Activated CD8-positive, alpha-beta memory T cell treated with anti-CD3 and anti-CD28 coated beads, Interleukin-2, amount 50 U/mL, for 1 hour (primary cell): ENCODE results near the gene ARRDC5.
"Not testable (repeated sequence)": the region's sequence is repeated elsewhere in the genome, so short reads cannot be mapped to it uniquely, and the experiment has no call there.

Experiments used
- DNase-seq: peaks from one replicate; pipeline ENCODE4 v3.0.0-alpha.2; 2020; ENCODE audit errors: extremely low read depth

The ARRDC5 gene

DNA sequence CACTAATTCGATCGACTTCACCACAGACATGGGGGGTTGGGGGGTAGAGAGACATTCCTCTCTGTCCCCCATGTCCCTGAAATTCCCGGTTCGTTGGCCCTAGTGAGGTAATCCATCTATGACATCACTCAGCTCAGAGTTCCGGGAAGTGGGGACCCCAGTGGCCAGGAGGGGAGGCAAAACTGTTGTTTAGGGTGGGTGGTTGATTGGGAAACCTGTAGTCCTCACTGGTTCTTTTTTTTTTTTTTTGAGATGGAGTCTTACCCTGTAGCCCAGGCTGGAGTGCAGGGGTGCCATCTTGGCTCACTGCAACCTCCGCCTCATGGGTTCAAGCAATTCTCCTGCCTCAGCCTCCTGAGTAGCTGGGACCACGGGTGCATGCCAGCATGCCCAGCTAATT is at the start of gene ARRDC5:
Gene ARRDC5 (minus strand): TSS at position 101 of the 400 bp plus-strand sequence. CDS start 71 bp downstream, at position 30.
- no peak for DNase-seq

DNA sequence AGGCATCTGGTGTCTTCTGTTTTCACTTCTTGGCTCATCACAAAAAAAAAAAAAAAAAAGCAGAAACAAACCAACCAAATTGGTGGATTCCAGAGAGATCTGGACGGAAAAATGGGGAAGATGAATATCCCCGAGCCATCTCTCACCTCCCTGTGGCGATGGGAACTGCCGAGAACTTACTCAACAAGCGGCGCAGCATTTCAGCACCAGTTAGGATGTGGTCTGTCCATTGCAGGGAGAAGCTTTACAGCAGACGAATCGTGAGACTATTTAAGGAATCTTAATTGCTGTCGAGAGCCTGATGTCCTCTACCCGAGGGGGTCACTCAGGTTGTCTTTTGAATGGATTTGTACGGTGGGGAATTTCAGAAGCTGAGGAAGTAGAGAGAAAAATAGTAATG is 49.0 kb upstream of the ARRDC5 start:
- no peak for DNase-seq

DNA sequence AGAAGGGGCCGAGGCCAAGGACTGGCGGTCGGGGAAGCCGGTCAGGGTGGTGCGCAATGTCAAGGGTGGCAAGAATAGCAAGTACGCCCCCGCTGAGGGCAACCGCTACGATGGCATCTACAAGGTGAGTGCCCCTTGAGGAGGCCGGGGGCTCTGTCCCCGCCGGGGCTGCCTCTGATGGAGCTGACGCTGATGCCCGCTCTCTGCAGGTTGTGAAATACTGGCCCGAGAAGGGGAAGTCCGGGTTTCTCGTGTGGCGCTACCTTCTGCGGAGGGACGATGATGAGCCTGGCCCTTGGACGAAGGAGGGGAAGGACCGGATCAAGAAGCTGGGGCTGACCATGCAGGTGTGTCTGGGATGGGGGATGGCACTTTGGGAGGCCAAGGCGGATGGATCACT is 48.0 kb upstream of the ARRDC5 start:
- not testable (repeated sequence) for DNase-seq

DNA sequence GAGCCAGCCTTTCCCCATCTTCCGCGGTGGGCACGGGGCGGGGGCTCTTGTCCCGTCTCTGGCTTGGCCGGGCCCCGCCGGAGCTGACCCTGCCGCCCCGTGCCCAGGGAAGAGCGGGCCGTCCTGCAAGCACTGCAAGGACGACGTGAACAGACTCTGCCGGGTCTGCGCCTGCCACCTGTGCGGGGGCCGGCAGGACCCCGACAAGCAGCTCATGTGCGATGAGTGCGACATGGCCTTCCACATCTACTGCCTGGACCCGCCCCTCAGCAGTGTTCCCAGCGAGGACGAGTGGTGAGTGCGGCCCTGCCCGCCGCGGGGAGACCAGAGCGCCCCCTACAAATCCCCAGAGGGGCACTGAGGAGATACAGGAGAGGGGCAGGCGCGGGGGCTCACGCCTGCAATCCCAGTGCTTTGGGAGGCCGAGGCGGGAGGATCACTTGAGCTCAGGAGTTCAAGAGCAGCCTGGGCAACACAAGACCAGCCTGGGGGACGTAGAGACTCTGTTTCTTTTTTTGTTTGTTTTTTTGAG is 39.0 kb upstream of the ARRDC5 start:
- DNase-seq: not testable (repeated sequence)

DNA sequence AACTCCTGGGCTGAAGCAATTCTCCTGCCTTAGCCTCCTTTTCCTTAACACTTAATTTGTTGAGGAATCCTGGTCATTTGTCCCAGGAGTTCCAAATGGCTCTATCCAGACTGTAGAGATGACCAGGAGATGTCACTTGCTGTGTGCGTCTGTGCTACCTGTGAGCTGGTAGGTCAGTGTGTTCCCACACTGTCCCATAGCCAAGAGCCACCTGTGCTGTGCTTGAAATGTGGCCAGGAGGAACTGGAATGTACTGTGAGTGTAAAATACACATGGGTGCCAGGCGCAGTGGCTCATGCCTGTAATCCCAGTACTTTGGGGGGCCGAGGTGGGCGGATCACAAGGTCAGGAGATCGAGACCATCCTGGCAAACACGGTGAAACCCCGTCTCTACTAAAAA is 36.8 kb upstream of the ARRDC5 start:
- DNase-seq: no peak

DNA sequence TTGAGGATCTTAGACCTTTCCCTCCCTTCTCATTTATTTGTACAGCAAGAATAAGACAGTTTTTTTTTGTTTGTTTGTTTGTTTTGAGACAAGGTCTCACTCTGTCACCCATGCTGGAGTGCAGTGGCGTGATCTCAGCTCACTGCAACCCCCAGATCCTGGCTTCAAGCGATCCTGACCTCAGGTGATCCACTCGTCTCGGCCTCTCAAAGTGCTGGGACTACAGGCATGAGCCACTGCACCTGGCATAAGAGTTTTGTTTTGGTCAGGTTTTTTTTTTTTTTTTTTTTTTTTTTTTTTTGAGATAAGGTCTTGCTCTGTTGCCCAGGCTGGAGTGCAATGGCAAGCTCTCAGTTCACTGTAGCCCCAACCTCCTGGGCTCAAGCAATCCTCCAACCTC is 35.8 kb upstream of the ARRDC5 start:
- not testable (repeated sequence) for DNase-seq

DNA sequence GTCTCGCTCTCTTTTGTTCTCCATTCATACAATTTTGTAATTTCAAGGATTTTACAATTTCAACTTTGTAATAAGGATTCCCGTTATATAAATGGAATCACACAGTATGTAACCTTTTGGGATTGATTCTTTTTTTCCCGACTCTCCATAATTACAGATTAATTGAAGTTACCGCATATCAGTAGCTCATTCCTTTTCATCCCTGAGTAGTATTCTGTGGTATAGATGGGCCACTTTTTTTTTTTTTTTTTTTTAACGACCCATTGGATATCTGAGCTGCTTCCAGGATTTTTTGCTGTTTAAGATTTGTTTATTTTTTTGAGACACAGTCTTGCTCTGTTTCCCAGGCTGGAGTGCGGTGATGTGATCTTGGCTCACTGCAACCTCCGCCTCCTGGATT is 34.4 kb upstream of the ARRDC5 start:
- DNase-seq: no peak

DNA sequence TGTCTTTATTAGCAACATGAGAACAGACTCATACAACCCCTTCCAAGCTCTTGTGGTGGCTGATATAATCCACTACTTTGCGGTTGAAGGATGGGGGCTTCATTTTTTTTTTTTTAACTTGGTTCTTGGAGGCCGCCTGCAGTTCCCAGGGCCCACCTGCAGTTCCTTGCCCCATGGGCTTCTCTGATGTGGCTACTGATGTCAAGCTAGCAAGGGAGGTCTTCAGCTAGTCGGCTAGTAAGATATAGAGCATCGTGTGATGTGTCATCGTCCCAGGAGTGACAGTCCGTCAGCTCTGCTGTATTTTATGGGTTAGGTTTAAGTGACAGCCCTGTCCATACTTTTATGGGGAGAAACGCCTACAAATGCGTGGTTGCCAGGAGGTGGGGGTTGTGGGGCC is 32.7 kb upstream of the ARRDC5 start:
- no peak for DNase-seq

DNA sequence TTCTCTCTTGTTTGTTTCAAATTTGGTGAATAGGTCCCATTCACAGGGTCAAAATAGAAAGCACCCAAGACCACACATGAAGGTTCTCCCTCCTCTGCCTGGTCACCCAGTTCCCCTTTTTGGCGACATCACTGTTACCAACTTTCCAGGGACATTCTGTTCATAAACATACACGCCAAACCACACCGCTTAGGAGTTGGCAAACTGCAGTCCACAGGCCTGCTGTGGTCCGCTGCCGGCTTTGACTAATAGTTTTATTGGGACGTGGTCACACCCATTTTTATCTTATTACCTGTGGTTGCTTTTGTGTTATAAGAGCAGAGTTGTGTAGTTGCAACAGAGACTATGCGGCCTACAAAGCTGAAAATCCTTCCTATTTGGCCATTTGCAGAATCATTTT is 30.8 kb upstream of the ARRDC5 start:
- DNase-seq: no peak

DNA sequence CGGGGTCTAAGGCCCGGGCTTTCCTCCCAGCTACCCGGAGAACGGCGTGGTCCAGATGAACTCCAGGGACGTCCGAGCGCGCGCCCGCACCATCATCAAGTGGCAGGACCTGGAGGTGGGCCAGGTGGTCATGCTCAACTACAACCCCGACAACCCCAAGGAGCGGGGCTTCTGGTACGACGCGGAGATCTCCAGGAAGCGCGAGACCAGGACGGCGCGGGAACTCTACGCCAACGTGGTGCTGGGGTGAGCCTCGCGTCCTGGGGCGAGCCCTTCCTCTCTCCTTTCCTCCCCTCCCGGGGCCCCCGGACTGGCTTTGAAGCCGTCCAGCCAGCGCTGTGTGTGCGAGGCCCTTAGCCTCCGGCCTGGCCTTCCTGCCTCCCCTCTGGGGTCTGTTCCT is 30.0 kb upstream of the ARRDC5 start:
- DNase-seq: no peak

DNA sequence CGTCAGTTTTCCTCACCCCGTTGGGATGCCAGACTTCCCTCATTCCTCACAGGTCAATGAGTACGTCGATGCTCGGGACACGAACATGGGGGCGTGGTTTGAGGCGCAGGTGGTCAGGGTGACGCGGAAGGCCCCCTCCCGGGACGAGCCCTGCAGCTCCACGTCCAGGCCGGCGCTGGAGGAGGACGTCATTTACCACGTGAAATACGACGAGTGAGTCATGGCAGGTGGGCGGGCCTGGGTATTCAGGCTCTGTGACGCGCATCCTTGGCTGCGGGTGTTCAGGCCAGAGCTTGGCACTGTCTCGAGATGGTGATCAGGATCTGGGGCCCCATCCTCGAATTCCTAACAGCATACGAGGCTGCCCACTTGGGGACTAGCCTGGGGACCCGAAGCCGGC is 28.0 kb upstream of the ARRDC5 start:
- DNase-seq: no peak

DNA sequence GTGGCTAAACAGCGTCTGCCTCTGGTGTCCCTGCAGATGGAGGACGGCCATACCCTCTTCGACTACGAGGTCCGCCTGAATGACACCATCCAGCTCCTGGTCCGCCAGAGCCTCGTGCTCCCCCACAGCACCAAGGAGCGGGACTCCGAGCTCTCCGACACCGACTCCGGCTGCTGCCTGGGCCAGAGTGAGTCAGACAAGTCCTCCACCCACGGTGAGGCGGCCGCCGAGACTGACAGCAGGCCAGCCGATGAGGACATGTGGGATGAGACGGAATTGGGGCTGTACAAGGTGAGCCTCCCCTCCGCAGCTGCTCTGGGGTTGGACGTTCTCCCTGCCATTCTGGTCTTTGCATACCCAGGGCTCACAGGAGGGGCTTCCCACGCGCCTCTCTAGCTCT is 26.5 kb upstream of the ARRDC5 start:
- DNase-seq: no peak

DNA sequence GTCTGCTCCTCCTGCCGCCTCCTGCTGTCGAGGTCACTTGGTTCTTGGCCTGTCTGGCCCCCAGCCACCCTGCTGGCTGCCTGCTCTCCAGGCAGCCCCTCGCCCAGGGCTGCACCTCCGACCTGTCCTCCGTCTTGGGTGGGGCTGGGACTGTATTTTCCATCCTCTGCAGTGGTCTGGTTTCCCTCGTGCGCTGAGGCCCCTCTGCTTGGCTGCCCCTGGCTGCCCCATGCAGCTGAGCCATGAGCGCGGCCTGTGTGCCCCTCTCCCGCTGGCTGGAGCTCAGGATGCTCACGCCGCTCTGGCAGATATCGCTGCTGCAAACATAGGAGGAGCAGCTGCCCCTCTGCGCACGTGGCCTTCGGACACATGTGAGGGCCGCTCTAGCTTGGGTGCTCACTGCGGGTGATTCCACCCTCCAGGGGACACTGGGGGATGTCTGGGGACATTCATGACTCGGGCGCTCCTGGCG is 20.6 kb upstream of the ARRDC5 start:
- DNase-seq: no peak

DNA sequence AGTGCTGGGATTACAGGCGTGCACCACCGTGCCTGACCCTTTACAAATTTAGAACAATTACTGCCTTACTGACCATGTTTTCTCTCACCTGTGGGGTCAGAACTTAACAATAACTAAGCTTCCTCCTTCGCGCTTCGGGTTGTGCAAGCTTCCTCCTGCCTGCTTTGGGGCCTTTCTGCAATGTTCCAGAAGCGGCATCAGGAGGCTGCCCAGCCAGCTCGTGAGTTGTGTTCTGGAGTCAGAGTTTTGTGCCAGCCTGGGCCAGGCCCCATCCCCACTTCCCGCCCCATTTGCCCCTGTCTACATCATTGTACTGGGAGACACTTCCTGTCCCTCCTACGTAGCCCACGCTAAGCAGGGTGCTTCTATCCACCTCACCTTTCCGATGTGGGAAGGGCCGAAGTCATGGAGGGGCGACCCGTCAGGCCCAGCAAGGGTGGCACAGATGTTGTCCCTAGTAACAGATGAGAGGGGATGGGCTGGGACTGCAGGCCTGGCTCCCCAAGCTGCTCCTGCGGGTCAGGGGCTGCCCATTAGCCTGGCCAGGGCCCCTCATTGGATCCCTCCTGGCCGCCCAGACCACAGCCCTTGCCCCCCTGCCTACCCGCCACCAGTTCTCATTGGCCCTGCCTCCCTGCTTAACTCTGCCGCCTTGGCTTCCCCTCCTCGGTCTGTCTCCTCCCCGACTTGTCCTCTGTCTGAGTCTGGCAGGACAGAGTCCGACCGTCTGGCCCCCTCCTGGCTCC is 20.0 kb upstream of the ARRDC5 start:
- DNase-seq: no peak

DNA sequence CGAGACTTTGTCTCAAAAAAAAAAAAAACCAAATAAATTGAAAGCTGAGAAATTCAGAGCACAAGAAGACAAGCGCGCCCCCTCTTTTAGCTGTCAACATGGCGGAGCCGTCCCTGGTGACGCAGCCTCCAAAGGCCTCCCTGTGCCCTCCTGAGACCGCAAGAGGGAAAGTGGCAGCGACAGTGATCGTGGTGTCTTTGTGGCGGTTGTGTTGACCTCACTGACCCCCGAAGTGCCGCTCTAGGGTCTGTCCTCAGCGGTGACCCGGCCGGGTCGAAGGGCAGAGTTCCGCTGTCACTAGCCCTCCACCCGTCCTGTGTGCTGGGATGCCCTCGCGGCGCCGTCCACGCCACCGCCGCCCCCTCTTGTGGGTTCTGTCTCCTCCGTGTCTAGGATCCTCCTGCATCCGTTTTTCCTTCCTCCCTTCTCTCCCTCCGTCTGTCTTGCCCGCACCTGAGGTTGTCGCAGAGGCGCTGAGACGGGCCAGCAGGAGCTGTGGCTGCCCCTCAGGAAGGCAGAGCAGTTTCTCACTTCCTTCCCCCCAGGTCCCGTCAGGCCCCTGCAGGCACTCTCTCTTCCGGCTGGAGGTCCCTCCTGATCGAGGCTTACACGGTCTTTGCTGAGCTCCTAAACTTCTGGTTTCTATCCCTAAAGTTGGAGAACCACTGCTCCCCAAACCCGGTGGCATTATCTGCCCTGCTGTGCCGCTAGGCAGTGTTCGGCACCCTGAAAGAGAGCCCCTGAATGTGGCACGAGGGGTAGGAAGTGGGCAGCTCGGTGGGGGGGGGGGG is 13.8 kb upstream of the ARRDC5 start:
- DNase-seq: no peak

DNA sequence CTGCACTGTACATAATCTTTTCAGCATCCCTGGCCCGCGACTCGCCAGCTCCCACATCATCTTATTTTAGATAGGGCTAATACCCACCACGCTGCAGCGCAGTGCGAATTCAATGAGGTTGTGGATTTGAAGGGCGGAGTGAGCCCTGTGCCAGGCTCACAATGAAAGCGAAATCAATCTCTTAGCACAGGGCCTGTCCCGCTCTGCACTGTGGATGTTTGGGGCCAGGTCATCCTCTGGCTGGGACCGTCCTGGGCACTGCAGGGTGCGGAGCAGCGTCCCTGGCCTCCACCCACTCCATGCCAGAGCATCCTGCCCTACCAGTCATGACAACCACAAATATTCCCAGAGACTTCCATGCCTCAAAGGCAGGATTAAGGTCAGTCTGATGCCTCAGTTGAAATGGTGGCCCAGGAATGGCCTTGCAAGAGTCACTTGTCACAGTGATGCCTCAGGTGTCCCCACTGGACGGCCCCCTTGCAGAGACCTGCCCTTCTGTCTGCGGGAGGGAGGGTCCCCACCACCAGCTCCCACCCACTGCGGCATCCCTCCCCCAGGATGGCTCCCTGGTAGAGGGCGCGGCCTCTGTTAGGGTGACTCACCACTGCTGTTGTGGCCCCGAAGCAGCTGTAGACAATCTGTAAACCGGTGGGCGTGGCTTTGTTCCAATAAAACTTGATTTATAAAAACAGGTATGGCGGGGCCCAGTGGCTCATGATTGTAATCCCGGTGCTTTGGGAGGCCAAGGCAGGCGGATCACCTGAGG is 12.2 kb upstream of the ARRDC5 start:
- DNase-seq: peak; percentile 75

DNA sequence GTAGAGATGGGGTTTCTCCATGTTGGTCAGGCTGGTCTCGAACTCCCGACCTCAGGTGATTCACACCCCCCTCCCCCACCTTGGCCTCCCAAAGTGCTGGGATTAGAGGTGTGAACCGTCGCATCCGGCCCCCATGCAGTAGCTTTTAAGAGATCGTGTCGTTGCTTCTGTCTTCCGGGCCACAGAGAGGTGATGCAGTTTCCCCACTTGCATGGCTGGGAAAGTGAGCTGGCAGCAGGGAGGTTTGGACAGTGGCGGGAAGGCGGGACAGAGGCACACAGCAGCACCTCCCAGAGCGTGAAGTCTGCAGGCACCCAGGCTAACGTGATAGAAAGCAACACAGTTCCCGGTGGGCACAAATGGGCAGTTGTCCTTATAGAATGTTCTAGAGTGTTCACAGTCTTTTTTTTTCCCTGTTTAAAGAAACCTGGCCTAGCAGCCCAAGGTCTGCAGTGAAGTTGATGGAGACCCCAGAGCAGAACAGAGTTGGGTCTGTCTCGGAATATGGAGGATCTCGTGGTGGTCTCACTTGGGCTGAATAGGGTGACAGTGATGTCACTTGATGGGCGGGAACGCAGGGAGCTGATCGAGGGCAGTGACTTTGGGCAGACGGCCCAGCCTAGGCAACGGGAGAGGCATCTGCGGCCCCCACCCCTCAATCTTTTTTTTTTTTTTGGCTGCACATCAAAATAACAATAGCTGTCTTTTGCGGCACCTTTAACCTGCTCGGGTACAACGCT is 11.5 kb upstream of the ARRDC5 start:
- no peak for DNase-seq

DNA sequence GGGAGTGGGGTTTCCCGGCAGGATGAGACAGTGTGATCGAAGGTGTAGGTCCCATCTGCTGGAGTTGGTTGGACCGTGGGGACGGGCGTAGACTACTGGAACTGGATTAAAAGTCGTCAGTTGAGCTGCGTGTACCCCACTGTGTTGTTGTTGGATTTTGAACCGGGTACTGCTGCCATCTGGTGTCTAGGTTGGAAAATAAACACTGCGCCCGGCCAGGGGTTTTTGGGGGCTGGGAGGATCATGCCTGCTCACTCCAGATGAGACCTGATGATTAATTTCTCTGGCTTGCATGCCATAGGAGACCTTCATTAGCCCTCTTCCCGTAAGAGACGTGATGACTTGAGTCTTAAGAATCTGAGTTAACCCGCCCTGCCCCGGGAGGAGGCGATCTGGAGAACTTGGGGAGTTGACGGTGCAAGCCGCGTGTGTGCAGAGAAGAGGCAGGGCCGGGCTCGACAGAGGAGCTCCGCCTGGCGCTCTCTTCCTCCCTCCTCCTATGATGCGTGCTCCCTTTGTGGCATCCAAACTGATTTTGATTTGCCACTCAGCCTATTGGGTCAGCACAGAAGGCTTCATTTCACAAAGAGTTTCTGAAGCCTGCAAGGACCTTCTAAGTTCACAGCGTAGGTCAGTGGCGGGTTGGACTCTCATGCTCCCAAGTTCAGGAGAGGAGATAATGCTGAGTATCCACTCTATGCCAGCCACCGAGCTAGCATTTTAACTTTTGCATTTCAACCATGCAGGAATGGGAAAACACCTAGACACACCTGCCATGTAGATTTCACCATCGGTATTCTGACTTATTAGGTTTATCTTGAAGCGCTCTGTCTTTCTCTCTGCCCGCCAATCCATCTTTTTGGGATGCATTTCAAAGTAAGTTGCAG is 9.3 kb upstream of the ARRDC5 start:
- peak; percentile 45 for DNase-seq

DNA sequence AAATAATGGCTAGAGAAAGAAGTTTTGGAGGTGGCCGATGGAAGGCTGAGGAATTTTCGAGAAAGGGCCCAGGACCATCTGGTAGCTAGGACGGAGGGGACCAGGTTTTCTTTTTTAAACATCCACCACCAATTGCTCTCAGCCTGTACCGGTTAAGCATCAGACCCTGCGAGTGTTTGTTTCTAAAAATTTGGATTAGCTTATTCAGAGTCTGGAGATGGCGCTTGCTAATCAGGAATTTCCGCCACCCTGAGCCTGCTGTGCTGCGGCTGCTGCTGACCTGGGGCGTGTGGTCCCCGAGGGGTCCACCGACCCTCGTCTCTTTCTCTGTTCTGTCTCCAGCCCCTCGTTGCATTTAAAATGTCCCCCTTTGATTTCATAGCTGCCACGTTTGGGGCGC is 8.6 kb upstream of the ARRDC5 start:
- DNase-seq: no peak

DNA sequence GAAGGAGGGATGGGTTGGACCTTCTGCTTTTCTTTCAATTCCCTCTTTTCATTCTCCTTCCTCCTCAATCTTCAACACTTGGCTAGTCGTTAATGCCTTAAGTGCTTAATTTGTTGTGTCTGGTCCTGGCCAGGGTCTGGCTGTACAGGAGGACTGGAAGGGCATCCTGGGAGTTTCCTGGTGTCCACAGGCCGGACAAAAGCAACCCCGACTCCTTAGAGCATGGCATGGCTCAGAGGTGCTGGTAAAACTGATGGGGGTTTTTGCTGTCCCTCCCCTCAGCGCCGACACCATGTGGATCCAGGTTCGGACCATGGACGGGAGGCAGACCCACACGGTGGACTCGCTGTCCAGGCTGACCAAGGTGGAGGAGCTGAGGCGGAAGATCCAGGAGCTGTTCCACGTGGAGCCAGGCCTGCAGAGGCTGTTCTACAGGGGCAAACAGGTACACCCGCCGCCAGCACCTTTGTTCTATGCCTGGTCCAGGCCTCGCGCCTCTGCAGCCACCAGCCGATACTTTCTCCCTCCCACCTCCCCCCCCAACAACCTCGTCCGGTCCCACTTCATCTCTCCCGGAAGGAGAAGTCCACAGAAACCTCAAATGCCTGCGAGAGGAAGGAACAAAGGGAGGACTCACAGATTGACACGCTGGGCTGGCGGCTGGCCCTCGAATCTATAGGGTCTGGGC is 8.0 kb upstream of the ARRDC5 start:
- no peak for DNase-seq
